ENCODE data around the gene ZC3H18.

DNA sequence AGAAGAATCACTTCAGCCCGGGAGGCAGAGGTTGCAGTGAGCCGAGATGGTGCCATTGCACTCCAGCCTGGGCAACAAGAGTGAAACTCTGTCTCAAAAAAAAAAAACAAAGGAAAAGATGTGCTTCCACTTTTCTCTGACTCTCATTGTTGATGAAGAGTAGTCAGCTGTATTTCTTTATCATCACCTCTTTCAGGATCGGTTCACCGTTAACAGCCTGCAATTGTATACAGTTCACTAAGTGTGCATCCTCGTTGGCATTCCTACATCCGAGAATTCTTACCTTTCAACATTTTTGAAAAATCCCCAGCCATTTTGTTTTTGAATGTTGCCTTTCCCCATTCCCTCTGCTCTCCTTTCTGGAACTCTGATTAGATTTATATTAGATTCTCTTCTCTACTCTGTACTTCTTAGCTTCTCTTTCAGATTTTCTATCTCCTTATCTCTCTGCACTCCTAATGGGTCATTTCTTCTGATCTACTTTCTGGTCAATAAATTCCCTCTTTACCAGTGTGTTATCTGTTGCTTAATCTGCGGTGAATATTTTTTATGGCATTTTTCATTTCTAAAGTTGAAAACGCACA is 26.9 kb upstream of the ZC3H18 start:
- TF ChIP-seq, protein P1, sequence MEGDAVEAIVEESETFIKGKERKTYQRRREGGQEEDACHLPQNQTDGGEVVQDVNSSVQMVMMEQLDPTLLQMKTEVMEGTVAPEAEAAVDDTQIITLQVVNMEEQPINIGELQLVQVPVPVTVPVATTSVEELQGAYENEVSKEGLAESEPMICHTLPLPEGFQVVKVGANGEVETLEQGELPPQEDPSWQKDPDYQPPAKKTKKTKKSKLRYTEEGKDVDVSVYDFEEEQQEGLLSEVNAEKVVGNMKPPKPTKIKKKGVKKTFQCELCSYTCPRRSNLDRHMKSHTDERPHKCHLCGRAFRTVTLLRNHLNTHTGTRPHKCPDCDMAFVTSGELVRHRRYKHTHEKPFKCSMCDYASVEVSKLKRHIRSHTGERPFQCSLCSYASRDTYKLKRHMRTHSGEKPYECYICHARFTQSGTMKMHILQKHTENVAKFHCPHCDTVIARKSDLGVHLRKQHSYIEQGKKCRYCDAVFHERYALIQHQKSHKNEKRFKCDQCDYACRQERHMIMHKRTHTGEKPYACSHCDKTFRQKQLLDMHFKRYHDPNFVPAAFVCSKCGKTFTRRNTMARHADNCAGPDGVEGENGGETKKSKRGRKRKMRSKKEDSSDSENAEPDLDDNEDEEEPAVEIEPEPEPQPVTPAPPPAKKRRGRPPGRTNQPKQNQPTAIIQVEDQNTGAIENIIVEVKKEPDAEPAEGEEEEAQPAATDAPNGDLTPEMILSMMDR (IDR thresholded peaks at IDR 0.05; ENCODE audit: low read depth, low read length) = no peak
- no peak for TF ChIP-seq POLR2A (IDR thresholded peaks at IDR 0.05; ENCODE audit: extremely low read depth, insufficient read length)
- TF ChIP-seq MYC (IDR thresholded peaks at IDR 0.05; ENCODE audit: low read depth, low read length) = no peak
- TF ChIP-seq, protein P2, sequence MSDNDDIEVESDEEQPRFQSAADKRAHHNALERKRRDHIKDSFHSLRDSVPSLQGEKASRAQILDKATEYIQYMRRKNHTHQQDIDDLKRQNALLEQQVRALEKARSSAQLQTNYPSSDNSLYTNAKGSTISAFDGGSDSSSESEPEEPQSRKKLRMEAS (IDR thresholded peaks at IDR 0.05; ENCODE audit: low read depth, low read length) = no peak

Measured in NB4 (cell line).